PC-3 (cell line): ENCODE data around the gene KRTAP26-1.

Experiments used
- EZH2 ChIP-seq: fragments of 300-600 bp; sonication (generic); IDR thresholded peaks from one replicate; pipeline ENCODE4 v1.6.1; 2017; ENCODE audit warnings: antibody characterized with exemption, mild to moderate bottlenecking, low read length; ENCODE audit not compliant: unreplicated experiment
- TF ChIP-seq, protein P1 (sequence below): fragments of 300-600 bp; sonication (generic); conservative IDR thresholded peaks from 2 replicates; pipeline ENCODE4 v1.5.1; 2017; ENCODE audit warnings: antibody characterized with exemption, low read depth, mild to moderate bottlenecking, low read length

DNA sequence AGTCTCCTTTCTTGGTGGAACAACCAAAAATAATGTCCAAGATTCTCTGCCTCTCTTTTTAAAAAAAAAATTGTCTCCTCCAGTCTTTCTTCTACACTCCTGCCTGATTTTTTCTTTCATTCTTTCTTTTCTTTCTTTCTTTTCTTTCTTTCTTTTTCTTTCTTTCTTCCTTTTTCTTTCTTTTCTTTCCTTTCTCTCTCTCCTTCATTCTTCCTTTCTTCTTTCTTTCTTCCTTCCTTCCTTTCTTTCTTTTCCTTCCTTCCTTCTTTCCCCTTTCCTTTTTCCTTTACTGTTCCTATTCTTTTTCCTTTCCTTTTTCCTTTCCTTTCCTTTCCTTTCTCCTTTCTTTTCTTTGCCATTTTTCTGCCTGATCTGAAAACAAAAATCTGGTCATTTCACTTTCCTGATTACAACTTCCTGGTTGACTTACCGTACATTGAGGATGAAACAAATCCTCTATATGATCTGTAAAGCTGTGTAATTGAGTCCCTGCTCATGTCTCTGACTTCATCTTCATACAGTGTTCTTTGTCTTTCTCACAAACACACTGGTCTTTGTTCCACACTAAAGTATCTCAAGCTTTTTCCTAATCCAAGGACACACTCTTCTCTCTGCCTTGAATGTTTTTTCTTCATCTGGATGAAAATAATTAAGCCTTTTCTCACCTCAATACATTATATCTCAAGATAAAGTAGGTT is 34.3 kb upstream of the KRTAP26-1 start:
- TF ChIP-seq, protein P1, sequence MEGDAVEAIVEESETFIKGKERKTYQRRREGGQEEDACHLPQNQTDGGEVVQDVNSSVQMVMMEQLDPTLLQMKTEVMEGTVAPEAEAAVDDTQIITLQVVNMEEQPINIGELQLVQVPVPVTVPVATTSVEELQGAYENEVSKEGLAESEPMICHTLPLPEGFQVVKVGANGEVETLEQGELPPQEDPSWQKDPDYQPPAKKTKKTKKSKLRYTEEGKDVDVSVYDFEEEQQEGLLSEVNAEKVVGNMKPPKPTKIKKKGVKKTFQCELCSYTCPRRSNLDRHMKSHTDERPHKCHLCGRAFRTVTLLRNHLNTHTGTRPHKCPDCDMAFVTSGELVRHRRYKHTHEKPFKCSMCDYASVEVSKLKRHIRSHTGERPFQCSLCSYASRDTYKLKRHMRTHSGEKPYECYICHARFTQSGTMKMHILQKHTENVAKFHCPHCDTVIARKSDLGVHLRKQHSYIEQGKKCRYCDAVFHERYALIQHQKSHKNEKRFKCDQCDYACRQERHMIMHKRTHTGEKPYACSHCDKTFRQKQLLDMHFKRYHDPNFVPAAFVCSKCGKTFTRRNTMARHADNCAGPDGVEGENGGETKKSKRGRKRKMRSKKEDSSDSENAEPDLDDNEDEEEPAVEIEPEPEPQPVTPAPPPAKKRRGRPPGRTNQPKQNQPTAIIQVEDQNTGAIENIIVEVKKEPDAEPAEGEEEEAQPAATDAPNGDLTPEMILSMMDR = no peak
- TF ChIP-seq EZH2 = no peak
